IMR-90 (cell line): ENCODE measurements around the gene CSGALNACT2.

ENCODE experiments used
- BHLHE40 ChIP-seq: fragments of 150-350 bp; IDR thresholded peaks from 2 replicates; pipeline ENCODE4 v1.6.1; 2016; ENCODE audit warnings: mild to moderate bottlenecking, low read depth, low read length
- CEBPB ChIP-seq: IDR thresholded peaks from 2 replicates; pipeline ENCODE4 v1.6.1; 2012; ENCODE audit warnings: low read depth, low read length, improper control_type of control experiment
- CHD1 ChIP-seq: IDR thresholded peaks from 2 replicates; pipeline ENCODE4 v1.6.1; 2012; ENCODE audit warnings: low read depth, low read length, improper control_type of control experiment
- MAFK ChIP-seq: IDR thresholded peaks from 2 replicates; pipeline ENCODE4 v1.6.1; 2012; ENCODE audit warnings: low read depth, low read length, improper control_type of control experiment
- MXI1 ChIP-seq: IDR thresholded peaks from 2 replicates; pipeline ENCODE4 v1.6.1; 2012; ENCODE audit warnings: low read depth, mild to moderate bottlenecking, low read length, moderate library complexity, borderline replicate concordance
- NFE2L2 ChIP-seq: fragments of 150-350 bp; IDR thresholded peaks from 2 replicates; pipeline ENCODE4 v1.6.1; 2016; ENCODE audit warnings: low read depth, mild to moderate bottlenecking, low read length
- POLR2A ChIP-seq: IDR thresholded peaks from 2 replicates; pipeline ENCODE4 v1.6.1; 2012; ENCODE audit warnings: mild to moderate bottlenecking, low read depth, low read length
- RAD21 ChIP-seq: IDR thresholded peaks from 2 replicates; pipeline ENCODE4 v1.6.1; 2012; ENCODE audit warnings: low read length, improper control_type of control experiment
- RCOR1 ChIP-seq: IDR thresholded peaks from 2 replicates; pipeline ENCODE4 v1.6.1; 2012; ENCODE audit warnings: mild to moderate bottlenecking, low read length, improper control_type of control experiment; ENCODE audit not compliant: insufficient replicate concordance
- RFX5 ChIP-seq: IDR thresholded peaks from 2 replicates; pipeline ENCODE4 v1.8.0; 2012; ENCODE audit warnings: low read depth, mild to moderate bottlenecking, low read length, moderate library complexity
- SMC3 ChIP-seq: fragments of 150-350 bp; IDR thresholded peaks from 2 replicates; pipeline ENCODE4 v1.6.1; 2016; ENCODE audit warnings: low read depth, mild to moderate bottlenecking, antibody characterized with exemption, low read length, moderate library complexity
- USF2 ChIP-seq: fragments of 150-350 bp; IDR thresholded peaks from 2 replicates; pipeline ENCODE4 v1.6.1; 2017; ENCODE audit warnings: mild to moderate bottlenecking, antibody characterized with exemption, low read length, low read depth
- TF ChIP-seq, protein P1 (sequence below): fragments of 150-350 bp; IDR thresholded peaks from 2 replicates; pipeline ENCODE4 v1.6.1; 2016; ENCODE audit warnings: low read depth, mild to moderate bottlenecking, low read length, moderate library complexity, borderline replicate concordance
- TF ChIP-seq, protein P2 (sequence below): conservative IDR thresholded peaks from 2 replicates; pipeline ENCODE4 v1.5.1; 2012; ENCODE audit warnings: mild to moderate bottlenecking, low read depth, low read length, improper control_type of control experiment

GRCh38 chr10:43193496-43194080 lies 55.3 kb downstream of the CSGALNACT2 start:
- TF ChIP-seq, protein P1, sequence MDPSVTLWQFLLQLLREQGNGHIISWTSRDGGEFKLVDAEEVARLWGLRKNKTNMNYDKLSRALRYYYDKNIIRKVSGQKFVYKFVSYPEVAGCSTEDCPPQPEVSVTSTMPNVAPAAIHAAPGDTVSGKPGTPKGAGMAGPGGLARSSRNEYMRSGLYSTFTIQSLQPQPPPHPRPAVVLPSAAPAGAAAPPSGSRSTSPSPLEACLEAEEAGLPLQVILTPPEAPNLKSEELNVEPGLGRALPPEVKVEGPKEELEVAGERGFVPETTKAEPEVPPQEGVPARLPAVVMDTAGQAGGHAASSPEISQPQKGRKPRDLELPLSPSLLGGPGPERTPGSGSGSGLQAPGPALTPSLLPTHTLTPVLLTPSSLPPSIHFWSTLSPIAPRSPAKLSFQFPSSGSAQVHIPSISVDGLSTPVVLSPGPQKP = no peak
- TF ChIP-seq, protein P2, sequence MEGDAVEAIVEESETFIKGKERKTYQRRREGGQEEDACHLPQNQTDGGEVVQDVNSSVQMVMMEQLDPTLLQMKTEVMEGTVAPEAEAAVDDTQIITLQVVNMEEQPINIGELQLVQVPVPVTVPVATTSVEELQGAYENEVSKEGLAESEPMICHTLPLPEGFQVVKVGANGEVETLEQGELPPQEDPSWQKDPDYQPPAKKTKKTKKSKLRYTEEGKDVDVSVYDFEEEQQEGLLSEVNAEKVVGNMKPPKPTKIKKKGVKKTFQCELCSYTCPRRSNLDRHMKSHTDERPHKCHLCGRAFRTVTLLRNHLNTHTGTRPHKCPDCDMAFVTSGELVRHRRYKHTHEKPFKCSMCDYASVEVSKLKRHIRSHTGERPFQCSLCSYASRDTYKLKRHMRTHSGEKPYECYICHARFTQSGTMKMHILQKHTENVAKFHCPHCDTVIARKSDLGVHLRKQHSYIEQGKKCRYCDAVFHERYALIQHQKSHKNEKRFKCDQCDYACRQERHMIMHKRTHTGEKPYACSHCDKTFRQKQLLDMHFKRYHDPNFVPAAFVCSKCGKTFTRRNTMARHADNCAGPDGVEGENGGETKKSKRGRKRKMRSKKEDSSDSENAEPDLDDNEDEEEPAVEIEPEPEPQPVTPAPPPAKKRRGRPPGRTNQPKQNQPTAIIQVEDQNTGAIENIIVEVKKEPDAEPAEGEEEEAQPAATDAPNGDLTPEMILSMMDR = no peak
- TF ChIP-seq POLR2A (no peak), RCOR1 (no peak), BHLHE40 (no peak), USF2 (no peak), RAD21 (no peak), RFX5 (no peak), CEBPB (no peak), MAFK (no peak), SMC3 (no peak), CHD1 (no peak), MXI1 (no peak), NFE2L2 (no peak)
